Measurements from ENCODE around the gene ERC1.

The ERC1 gene

DNA sequence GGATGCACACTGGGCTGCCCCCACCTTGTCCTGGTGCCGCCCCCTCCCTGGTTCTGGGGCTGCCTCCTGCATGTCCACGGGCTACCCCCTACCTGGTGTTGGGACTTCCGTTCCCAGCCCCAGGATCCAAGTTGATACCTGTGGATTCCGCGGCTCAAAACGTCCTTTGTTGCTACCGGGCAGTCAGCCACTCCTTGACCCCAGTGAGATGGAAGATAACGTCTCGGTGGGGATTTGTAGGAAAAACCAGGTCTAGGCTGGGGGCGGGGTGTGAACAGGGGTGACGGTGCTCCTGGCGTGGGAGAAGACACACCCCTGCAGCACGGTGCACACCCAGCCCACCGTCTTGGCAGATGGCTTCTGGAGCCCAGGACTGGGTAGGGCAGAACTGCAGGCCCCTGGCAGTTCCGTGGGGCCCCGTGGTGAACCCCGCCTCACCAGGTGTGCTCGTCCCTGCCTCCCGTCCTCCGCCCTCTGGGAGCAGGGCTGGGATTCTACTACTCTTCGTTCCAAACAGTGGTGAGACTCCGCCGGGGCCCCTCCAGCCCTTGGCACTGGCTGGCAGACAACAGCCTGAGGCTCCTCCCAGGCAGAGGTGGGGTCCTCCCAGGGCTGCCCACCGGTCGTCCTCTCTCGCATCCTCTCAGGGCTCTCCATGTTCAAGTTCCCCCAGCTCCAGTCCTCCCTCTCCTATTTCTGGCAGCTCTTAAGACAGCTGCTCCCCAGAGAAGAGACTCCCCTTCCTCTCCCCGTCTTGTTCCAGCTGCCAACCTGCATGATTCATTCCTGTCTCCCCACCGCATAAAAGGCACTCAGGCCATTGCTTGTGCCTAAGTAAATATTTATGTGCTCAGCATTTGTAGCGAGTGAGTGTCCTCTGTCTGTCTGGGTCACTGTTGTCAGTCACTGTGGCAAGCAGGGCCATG, 527.8 kb downstream of the ERC1 start:
- DNase-seq (ENCODE audit: low read depth, low spot score): no peak
- no peaks in the 10 kb centered on the region for H3K9me3 ChIP-seq (ENCODE audit: low read depth, low read length)
- TF ChIP-seq EZH2 (IDR thresholded peaks at IDR 0.05) (no peak), FOXP2 (optimal IDR thresholded peaks at IDR 0.05; ENCODE audit: control extremely low read depth, extremely low read length, insufficient read depth) (no peak), POLR2AphosphoS5 (IDR thresholded peaks at IDR 0.05; ENCODE audit: borderline replicate concordance, low read depth, low read length) (no peak)
- H3K36me3 ChIP-seq (ENCODE audit: insufficient read depth, low read length): no peaks in the 10 kb centered on the region
- no peak overlapping the region for H3K9ac ChIP-seq (ENCODE audit: insufficient read length)
- no peak overlapping the region for H3K4me3 ChIP-seq
- no peak overlapping the region for H3K27ac ChIP-seq

DNA sequence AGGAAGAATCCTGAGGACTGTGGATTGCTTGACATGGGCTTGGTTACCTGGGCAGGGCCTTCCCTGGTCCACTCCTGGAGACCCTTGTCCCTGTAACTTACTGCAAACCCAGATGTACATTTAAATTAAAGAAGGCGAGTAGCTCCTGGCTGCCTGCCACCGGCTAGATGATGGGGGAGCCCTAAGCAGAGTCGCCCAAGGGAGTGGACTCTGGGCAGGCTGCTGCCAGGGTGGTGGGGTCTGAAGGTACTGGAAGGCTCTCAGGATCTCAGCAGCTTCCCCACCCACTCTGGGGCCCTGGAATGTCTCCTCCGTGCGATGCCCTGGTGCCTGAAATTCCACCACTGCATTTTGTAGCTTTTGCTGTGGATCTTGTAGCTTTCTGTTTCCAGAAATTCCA, 528.6 kb downstream of the ERC1 start:
- DNase-seq (ENCODE audit: low read depth, low spot score): no peak
- H3K4me3 ChIP-seq: no peak overlapping the region
- TF ChIP-seq POLR2AphosphoS5 (IDR thresholded peaks at IDR 0.05; ENCODE audit: borderline replicate concordance, low read depth, low read length) (no peak), EZH2 (IDR thresholded peaks at IDR 0.05) (no peak), FOXP2 (optimal IDR thresholded peaks at IDR 0.05; ENCODE audit: control extremely low read depth, extremely low read length, insufficient read depth) (no peak)
- H3K9me3 ChIP-seq (ENCODE audit: low read depth, low read length): no peaks in the 10 kb centered on the region
- H3K36me3 ChIP-seq (ENCODE audit: insufficient read depth, low read length): no peaks in the 10 kb centered on the region
- H3K27ac ChIP-seq: no peak overlapping the region
- no peak overlapping the region for H3K9ac ChIP-seq (ENCODE audit: insufficient read length)

DNA sequence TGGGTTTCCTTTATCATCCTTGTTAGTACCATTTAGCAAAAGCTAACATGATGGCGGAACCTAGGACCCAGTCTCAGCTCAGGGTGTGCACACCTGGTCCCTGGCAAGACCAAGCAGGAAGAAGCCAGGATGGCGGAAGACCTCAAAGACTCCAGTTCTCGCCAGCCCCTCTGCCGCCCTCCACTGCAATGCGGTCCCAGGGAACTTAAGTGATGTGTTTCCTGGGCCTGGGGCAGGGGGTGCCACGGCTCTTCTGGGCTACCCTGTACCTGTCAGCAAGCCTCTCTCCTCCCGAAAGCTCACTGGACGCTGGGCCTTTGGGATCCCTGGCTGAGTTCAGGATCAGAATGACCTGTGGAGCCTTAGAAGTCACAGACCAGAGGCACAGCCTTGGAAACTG, 532.0 kb downstream of the ERC1 start:
- no peak overlapping the region for H3K9ac ChIP-seq (ENCODE audit: insufficient read length)
- H3K27ac ChIP-seq: no peak overlapping the region
- TF ChIP-seq POLR2AphosphoS5 (IDR thresholded peaks at IDR 0.05; ENCODE audit: borderline replicate concordance, low read depth, low read length) (no peak), FOXP2 (optimal IDR thresholded peaks at IDR 0.05; ENCODE audit: control extremely low read depth, extremely low read length, insufficient read depth) (no peak)
- no peaks in the 10 kb centered on the region for H3K9me3 ChIP-seq (ENCODE audit: low read depth, low read length)
- no peak overlapping the region for H3K4me3 ChIP-seq
- no peaks in the 10 kb centered on the region for H3K36me3 ChIP-seq (ENCODE audit: insufficient read depth, low read length)
- no peak for DNase-seq (ENCODE audit: low read depth, low spot score)

DNA sequence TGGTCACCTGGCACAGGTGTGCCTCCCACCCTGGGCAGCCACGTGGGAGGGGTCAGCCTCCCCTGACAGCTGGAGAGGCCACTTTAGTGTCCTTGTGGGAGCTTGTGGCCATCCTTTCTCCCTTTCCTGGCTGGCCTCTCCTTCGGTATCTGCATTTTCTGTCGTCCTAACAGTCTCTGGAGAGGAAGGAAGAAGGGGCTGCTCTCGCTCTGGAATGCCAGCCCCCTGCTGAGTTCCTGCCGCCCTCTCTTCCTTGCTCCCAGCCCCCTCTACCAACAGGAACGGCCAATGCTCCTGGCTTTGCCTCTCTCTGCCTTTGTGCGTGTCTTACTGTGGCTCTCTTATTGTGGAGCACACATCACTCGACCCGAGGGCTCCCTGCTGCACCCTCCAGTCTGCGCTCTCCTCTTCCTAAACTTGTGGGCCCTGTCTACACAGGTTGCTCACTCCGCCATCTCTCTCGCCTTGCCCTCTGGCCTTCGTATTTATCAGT, 532.6 kb downstream of the ERC1 start:
- no peak for TF ChIP-seq POLR2AphosphoS5 (IDR thresholded peaks at IDR 0.05; ENCODE audit: borderline replicate concordance, low read depth, low read length)
- TF ChIP-seq EZH2 (IDR thresholded peaks at IDR 0.05): no peak
- no peak for TF ChIP-seq FOXP2 (optimal IDR thresholded peaks at IDR 0.05; ENCODE audit: control extremely low read depth, extremely low read length, insufficient read depth)
- Histone ChIP-seq H3K4me3 (no peak overlapping the region), H3K27ac (no peak overlapping the region), H3K9me3 (ENCODE audit: low read depth, low read length) (no peaks in the 10 kb centered on the region), H3K36me3 (ENCODE audit: insufficient read depth, low read length) (no peaks in the 10 kb centered on the region), H3K9ac (ENCODE audit: insufficient read length) (no peak overlapping the region)
- DNase-seq (ENCODE audit: low read depth, low spot score): no peak

DNA sequence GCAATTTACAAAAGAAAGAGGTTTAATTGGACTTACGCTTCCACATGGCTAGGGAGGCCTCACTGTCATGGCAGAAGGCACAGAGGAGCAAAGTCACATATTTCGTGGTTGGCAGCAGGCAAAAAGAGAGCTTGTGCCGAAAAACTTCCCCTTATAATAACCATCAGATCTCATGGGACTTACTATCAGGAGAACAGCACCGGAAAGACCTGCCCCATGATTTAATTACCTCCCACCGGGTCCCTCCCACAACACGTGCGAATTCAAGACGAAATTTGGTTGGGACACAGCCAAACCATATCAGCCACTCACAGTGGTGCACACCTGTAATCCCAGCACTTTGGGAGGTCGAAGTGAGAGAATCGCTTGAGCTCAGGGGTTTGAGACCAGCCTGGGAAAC, 534.8 kb downstream of the ERC1 start:
- Histone ChIP-seq H3K9me3 (ENCODE audit: low read depth, low read length) (no peaks in the 10 kb centered on the region), H3K4me3 (no peak overlapping the region), H3K27ac (no peak overlapping the region), H3K9ac (ENCODE audit: insufficient read length) (no peak overlapping the region), H3K36me3 (ENCODE audit: insufficient read depth, low read length) (no peaks in the 10 kb centered on the region)
- no peak for TF ChIP-seq EZH2 (IDR thresholded peaks at IDR 0.05)
- TF ChIP-seq POLR2AphosphoS5 (IDR thresholded peaks at IDR 0.05; ENCODE audit: borderline replicate concordance, low read depth, low read length): no peak
- no peak for TF ChIP-seq FOXP2 (optimal IDR thresholded peaks at IDR 0.05; ENCODE audit: control extremely low read depth, extremely low read length, insufficient read depth)
- no peak for DNase-seq (ENCODE audit: low read depth, low spot score)

DNA sequence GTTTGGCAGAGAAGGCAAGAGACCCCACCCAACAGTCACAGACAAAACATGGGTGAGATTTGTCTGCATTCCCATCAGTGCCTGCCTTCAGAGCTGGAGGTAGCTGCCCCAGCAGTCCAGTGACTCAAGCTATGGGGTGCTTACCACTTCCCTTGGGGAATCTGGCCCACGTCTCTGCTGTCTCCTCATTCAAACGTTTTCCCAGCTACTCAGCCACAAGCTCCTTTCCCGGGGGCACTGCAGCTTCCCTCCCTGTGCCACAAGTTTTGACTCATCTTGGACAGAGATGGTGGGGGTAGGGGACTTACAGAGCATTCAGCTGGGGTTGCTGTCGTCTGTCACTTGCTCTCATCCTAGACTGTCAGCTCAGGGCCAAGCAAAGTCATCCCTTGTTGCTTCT, 536.8 kb downstream of the ERC1 start:
- no peak overlapping the region for H3K4me3 ChIP-seq
- no peaks in the 10 kb centered on the region for H3K36me3 ChIP-seq (ENCODE audit: insufficient read depth, low read length)
- no peaks in the 10 kb centered on the region for H3K9me3 ChIP-seq (ENCODE audit: low read depth, low read length)
- TF ChIP-seq POLR2AphosphoS5 (IDR thresholded peaks at IDR 0.05; ENCODE audit: borderline replicate concordance, low read depth, low read length) (no peak), FOXP2 (optimal IDR thresholded peaks at IDR 0.05; ENCODE audit: control extremely low read depth, extremely low read length, insufficient read depth) (no peak), EZH2 (IDR thresholded peaks at IDR 0.05) (no peak)
- H3K9ac ChIP-seq (ENCODE audit: insufficient read length): no peak overlapping the region
- H3K27ac ChIP-seq: no peak overlapping the region
- no peak for DNase-seq (ENCODE audit: low read depth, low spot score)

DNA sequence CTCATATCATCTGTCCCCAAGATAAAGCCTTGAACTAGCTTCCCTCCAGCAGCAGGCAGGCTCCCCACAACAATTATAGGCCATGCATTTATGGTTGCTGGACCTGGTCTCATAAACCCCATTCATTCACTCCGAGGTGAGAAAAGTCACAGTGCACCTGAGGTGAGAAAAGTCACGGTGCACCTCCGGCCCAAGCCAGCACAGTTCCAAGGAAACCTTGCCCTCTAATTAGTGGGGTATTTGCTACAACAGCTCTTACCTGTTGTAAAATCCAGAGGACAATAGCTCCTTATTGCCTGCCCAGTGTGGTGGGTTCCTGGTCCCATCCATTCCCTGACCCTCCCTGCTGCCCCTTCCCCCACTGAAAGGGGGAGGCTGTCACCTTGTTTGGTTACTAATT, 537.8 kb downstream of the ERC1 start:
- TF ChIP-seq EZH2 (IDR thresholded peaks at IDR 0.05): no peak
- no peak for TF ChIP-seq FOXP2 (optimal IDR thresholded peaks at IDR 0.05; ENCODE audit: control extremely low read depth, extremely low read length, insufficient read depth)
- TF ChIP-seq POLR2AphosphoS5 (IDR thresholded peaks at IDR 0.05; ENCODE audit: borderline replicate concordance, low read depth, low read length): no peak
- no peak overlapping the region for H3K27ac ChIP-seq
- no peak for DNase-seq (ENCODE audit: low read depth, low spot score)
- H3K9me3 ChIP-seq (ENCODE audit: low read depth, low read length): no peaks in the 10 kb centered on the region
- no peak overlapping the region for H3K9ac ChIP-seq (ENCODE audit: insufficient read length)
- H3K36me3 ChIP-seq (ENCODE audit: insufficient read depth, low read length): no peaks in the 10 kb centered on the region
- H3K4me3 ChIP-seq: no peak overlapping the region

DNA sequence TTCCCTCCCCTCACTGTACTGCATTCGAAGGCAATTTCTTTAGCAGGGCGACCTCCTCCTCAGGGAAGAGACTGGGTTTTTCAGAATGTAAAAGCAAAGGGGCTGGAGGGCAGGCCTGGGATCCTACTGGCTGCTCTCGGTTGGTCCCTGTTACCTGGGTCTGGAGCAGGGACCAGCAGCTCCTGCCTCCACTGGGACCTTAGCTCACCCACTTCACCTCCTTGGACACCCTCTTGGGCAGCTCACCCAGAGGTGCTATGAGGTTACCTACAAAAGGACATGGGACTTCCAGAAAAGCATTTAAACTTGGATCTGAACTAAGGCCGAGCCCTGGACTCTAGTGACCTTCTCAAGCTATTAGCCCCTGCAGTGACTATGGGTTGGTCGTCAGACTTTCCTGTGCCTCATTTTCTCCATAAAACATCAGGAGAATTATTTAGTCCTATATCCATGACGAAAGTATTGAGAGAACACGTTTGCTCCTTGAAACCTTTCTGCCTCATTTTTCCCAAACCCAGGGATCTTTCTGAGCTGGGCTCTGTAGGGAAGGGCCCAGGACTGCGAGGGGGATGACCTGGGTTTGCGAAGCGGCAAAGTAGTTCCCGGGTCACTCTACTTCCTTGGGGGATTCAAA, 538.3 kb downstream of the ERC1 start:
- Histone ChIP-seq H3K9me3 (ENCODE audit: low read depth, low read length) (no peaks in the 10 kb centered on the region), H3K36me3 (ENCODE audit: insufficient read depth, low read length) (no peaks in the 10 kb centered on the region), H3K4me3 (no peak overlapping the region), H3K27ac (no peak overlapping the region), H3K9ac (ENCODE audit: insufficient read length) (no peak overlapping the region)
- DNase-seq (ENCODE audit: low read depth, low spot score): no peak
- no peak for TF ChIP-seq EZH2 (IDR thresholded peaks at IDR 0.05)
- TF ChIP-seq FOXP2 (optimal IDR thresholded peaks at IDR 0.05; ENCODE audit: control extremely low read depth, extremely low read length, insufficient read depth): no peak
- TF ChIP-seq POLR2AphosphoS5 (IDR thresholded peaks at IDR 0.05; ENCODE audit: borderline replicate concordance, low read depth, low read length): no peak
